ENCODE data around the gene TTC28.

DNA sequence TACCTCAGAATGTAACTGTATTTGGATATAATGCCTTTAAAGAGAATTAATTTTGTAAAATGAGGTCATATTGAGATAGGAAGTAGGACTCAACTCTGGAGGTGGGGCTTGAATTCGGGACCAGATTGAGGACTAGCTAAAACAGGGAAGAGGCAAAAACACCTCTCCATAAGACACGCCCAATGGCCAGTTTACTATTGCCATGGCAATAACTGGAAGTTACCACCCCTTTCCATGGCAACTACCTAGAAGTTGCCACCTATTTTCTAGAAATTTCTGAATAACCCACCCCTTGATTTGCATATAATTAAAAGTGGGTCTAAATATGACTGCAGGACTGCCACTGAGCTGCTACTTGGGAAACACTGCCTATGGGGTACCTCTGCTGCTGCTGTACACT is 206.4 kb downstream of the TTC28 start:
- TF ChIP-seq, protein P1, sequence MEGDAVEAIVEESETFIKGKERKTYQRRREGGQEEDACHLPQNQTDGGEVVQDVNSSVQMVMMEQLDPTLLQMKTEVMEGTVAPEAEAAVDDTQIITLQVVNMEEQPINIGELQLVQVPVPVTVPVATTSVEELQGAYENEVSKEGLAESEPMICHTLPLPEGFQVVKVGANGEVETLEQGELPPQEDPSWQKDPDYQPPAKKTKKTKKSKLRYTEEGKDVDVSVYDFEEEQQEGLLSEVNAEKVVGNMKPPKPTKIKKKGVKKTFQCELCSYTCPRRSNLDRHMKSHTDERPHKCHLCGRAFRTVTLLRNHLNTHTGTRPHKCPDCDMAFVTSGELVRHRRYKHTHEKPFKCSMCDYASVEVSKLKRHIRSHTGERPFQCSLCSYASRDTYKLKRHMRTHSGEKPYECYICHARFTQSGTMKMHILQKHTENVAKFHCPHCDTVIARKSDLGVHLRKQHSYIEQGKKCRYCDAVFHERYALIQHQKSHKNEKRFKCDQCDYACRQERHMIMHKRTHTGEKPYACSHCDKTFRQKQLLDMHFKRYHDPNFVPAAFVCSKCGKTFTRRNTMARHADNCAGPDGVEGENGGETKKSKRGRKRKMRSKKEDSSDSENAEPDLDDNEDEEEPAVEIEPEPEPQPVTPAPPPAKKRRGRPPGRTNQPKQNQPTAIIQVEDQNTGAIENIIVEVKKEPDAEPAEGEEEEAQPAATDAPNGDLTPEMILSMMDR (conservative IDR thresholded peaks at IDR 0.05; ENCODE audit: low read length) = no peak
- TF ChIP-seq EZH2phosphoT487 (IDR thresholded peaks at IDR 0.05; ENCODE audit: borderline replicate concordance) = no peak

Measured in Loucy (cell line).